ENCODE results near the gene CPS1.

The CPS1 gene

GRCh38 chr2:210667711-210668110 lies 111.3 kb downstream of the CPS1 start:
- no peak for TF ChIP-seq CTCF (IDR thresholded peaks at IDR 0.05; ENCODE audit: unreplicated experiment in 3 of 3)
- H3K36me3 Mint-ChIP-seq (ENCODE audit: low read depth) = peaks cover 16% of the 10 kb centered on the region
- no peak overlapping the region for H3K4me3 Mint-ChIP-seq
- H3K27ac Mint-ChIP-seq = no peak overlapping the region
- peaks cover 19% of the 10 kb centered on the region for H3K4me1 Mint-ChIP-seq
- no peaks in the 10 kb centered on the region for H3K27me3 Mint-ChIP-seq (ENCODE audit: low read depth)
- H3K9me3 Mint-ChIP-seq = peaks cover 2% of the 10 kb centered on the region

- Mint-ChIP-seq H3K36me3 (ENCODE audit: low read depth) (peaks cover 8% of the 10 kb centered on the region), H3K9me3 (peaks cover 2% of the 10 kb centered on the region), H3K27ac (no peak overlapping the region), H3K4me1 (peaks cover 9% of the 10 kb centered on the region), H3K27me3 (ENCODE audit: low read depth) (no peaks in the 10 kb centered on the region), H3K4me3 (no peak overlapping the region)
- no peak for TF ChIP-seq CTCF (IDR thresholded peaks at IDR 0.05; ENCODE audit: unreplicated experiment in 3 of 3)
These were observed 114.7 kb downstream of the CPS1 start for GRCh38 chr2:210671065-210671464.

GRCh38 chr2:210673117-210673516 lies 116.7 kb downstream of the CPS1 start:
- no peak overlapping the region for H3K4me3 Mint-ChIP-seq
- H3K36me3 Mint-ChIP-seq (ENCODE audit: low read depth) = no peaks in the 10 kb centered on the region
- H3K27ac Mint-ChIP-seq = no peak overlapping the region
- H3K27me3 Mint-ChIP-seq (ENCODE audit: low read depth) = no peaks in the 10 kb centered on the region
- no peaks in the 10 kb centered on the region for H3K9me3 Mint-ChIP-seq
- H3K4me1 Mint-ChIP-seq = peaks cover 5% of the 10 kb centered on the region
- TF ChIP-seq CTCF (IDR thresholded peaks at IDR 0.05; ENCODE audit: unreplicated experiment in 3 of 3) = no peak

- Mint-ChIP-seq H3K27ac (no peak overlapping the region), H3K4me3 (no peak overlapping the region), H3K4me1 (peaks cover under 1% of the 10 kb centered on the region), H3K36me3 (ENCODE audit: low read depth) (no peaks in the 10 kb centered on the region), H3K9me3 (no peaks in the 10 kb centered on the region), H3K27me3 (ENCODE audit: low read depth) (no peaks in the 10 kb centered on the region)
- TF ChIP-seq CTCF (IDR thresholded peaks at IDR 0.05; ENCODE audit: unreplicated experiment in 3 of 3) = no peak
These were observed 119.7 kb downstream of the CPS1 start for GRCh38 chr2:210676067-210676466.

GRCh38 chr2:210681491-210681890 lies 125.1 kb downstream of the CPS1 start:
- no peak overlapping the region for H3K4me3 Mint-ChIP-seq
- H3K4me1 Mint-ChIP-seq = no peaks in the 10 kb centered on the region
- no peaks in the 10 kb centered on the region for H3K27me3 Mint-ChIP-seq (ENCODE audit: low read depth)
- H3K9me3 Mint-ChIP-seq = peaks cover 2% of the 10 kb centered on the region
- no peak for TF ChIP-seq CTCF (IDR thresholded peaks at IDR 0.05; ENCODE audit: unreplicated experiment in 3 of 3)
- no peaks in the 10 kb centered on the region for H3K36me3 Mint-ChIP-seq (ENCODE audit: low read depth)
- no peak overlapping the region for H3K27ac Mint-ChIP-seq

GRCh38 chr2:210686401-210686800 lies 130.0 kb downstream of the CPS1 start:
- Mint-ChIP-seq H3K36me3 (ENCODE audit: low read depth) (no peaks in the 10 kb centered on the region), H3K27ac (no peak overlapping the region), H3K4me3 (no peak overlapping the region), H3K9me3 (peaks cover 2% of the 10 kb centered on the region), H3K4me1 (peaks cover 5% of the 10 kb centered on the region), H3K27me3 (ENCODE audit: low read depth) (no peaks in the 10 kb centered on the region)
- TF ChIP-seq CTCF (IDR thresholded peaks at IDR 0.05; ENCODE audit: unreplicated experiment in 3 of 3) = no peak
